KMS-11 (cell line): ENCODE measurements around the gene LIMK1.

Source experiments
- H2AFZ ChIP-seq: fragments of 200-600 bp; sonication (generic); 2 replicates; pipeline ENCODE4 v1.6.1; 2016; ENCODE audit warnings: antibody characterized with exemption, mixed run types, low read depth
- H3K27ac ChIP-seq: fragments of 200-600 bp; sonication (generic); 2 replicates; pipeline ENCODE4 v1.6.1; 2016; ENCODE audit warnings: mild to moderate bottlenecking, mixed run types
- H3K27me3 ChIP-seq: fragments of 200-600 bp; sonication (generic); 2 replicates; pipeline ENCODE4 v1.6.1; 2017; ENCODE audit warnings: mild to moderate bottlenecking, low read depth, mixed run types, moderate library complexity; ENCODE audit not compliant: insufficient read depth
- H3K36me3 ChIP-seq: fragments of 200-600 bp; sonication (generic); 2 replicates; pipeline ENCODE4 v1.6.1; 2017; ENCODE audit warnings: mild to moderate bottlenecking, mixed run types; ENCODE audit not compliant: insufficient read depth
- H3K4me1 ChIP-seq: fragments of 200-600 bp; sonication (generic); 2 replicates; pipeline ENCODE4 v1.6.1; 2016; ENCODE audit warnings: mild to moderate bottlenecking, low read depth, mixed run types; ENCODE audit not compliant: poor library complexity, severe bottlenecking
- H3K4me2 ChIP-seq: fragments of 200-600 bp; sonication (generic); 2 replicates; pipeline ENCODE4 v1.7.0; 2016; ENCODE audit warnings: mild to moderate bottlenecking, mixed run types
- H3K4me3 ChIP-seq: fragments of 200-600 bp; sonication (generic); IDR thresholded peaks from 2 replicates; pipeline ENCODE4 v1.6.1; 2017; ENCODE audit warnings: low read depth, low read length, mixed read lengths; ENCODE audit not compliant: insufficient read depth
- H3K79me2 ChIP-seq: fragments of 200-600 bp; sonication (generic); 2 replicates; pipeline ENCODE4 v1.6.1; 2016; ENCODE audit warnings: low read depth, mixed run types; ENCODE audit not compliant: insufficient read depth
- H3K9ac ChIP-seq: fragments of 200-600 bp; sonication (generic); 2 replicates; pipeline ENCODE4 v1.6.1; 2016; ENCODE audit warnings: mild to moderate bottlenecking, mixed run types
- H4K20me1 ChIP-seq: fragments of 200-600 bp; sonication (generic); 2 replicates; pipeline ENCODE4 v1.6.1; 2016; ENCODE audit warnings: mild to moderate bottlenecking, mixed run types; ENCODE audit not compliant: insufficient read depth
- CTCF ChIP-seq: fragments of 200-600 bp; sonication (generic); conservative IDR thresholded peaks from 2 replicates; pipeline ENCODE4 v1.6.1; 2017; ENCODE audit warnings: low read depth, mild to moderate bottlenecking, antibody characterized with exemption, low read length, moderate library complexity, mixed read lengths

Gene LIMK1

GRCh38 chr7:74129887-74130286, 46.3 kb downstream of the LIMK1 start:
- H3K4me2 ChIP-seq = no peak overlapping the region
- no peaks in the 10 kb centered on the region for H3K36me3 ChIP-seq
- no peak overlapping the region for H3K9ac ChIP-seq
- no peaks in the 10 kb centered on the region for H3K79me2 ChIP-seq
- no peak for TF ChIP-seq CTCF
- no peaks in the 10 kb centered on the region for H3K27me3 ChIP-seq
- no peak overlapping the region for H3K27ac ChIP-seq
- no peaks in the 10 kb centered on the region for H4K20me1 ChIP-seq
- H2AFZ ChIP-seq = no peak overlapping the region
- no peak overlapping the region for H3K4me3 ChIP-seq
- H3K4me1 ChIP-seq = no peaks in the 10 kb centered on the region

- Histone ChIP-seq H3K4me2 (no peak overlapping the region), H3K27ac (no peak overlapping the region), H3K36me3 (no peaks in the 10 kb centered on the region), H3K9ac (no peak overlapping the region), H3K4me3 (no peak overlapping the region), H2AFZ (no peak overlapping the region), H3K4me1 (no peaks in the 10 kb centered on the region), H3K79me2 (no peaks in the 10 kb centered on the region), H4K20me1 (no peaks in the 10 kb centered on the region), H3K27me3 (no peaks in the 10 kb centered on the region)
- no peak for TF ChIP-seq CTCF
Observed at GRCh38 chr7:74130518-74130917, 46.9 kb downstream of the LIMK1 start.

GRCh38 chr7:74134117-74134620, 50.6 kb downstream of the LIMK1 start:
- Histone ChIP-seq H3K27me3 (no peaks in the 10 kb centered on the region), H3K36me3 (no peaks in the 10 kb centered on the region), H3K4me2 (no peak overlapping the region), H3K4me1 (no peaks in the 10 kb centered on the region), H2AFZ (no peak overlapping the region), H4K20me1 (no peaks in the 10 kb centered on the region), H3K27ac (no peak overlapping the region), H3K79me2 (no peaks in the 10 kb centered on the region), H3K9ac (no peak overlapping the region), H3K4me3 (no peak overlapping the region)
- no peak for TF ChIP-seq CTCF

- no peaks in the 10 kb centered on the region for H3K36me3 ChIP-seq
- no peak overlapping the region for H2AFZ ChIP-seq
- no peaks in the 10 kb centered on the region for H3K79me2 ChIP-seq
- no peak overlapping the region for H3K4me3 ChIP-seq
- no peak overlapping the region for H3K9ac ChIP-seq
- H3K27ac ChIP-seq = no peak overlapping the region
- H3K4me1 ChIP-seq = no peaks in the 10 kb centered on the region
- TF ChIP-seq CTCF = no peak
- H3K4me2 ChIP-seq = no peak overlapping the region
- no peaks in the 10 kb centered on the region for H4K20me1 ChIP-seq
- H3K27me3 ChIP-seq = no peaks in the 10 kb centered on the region
Observed at GRCh38 chr7:74138334-74138867, 54.8 kb downstream of the LIMK1 start.
